ENCODE data around the gene MST1R.

DNA sequence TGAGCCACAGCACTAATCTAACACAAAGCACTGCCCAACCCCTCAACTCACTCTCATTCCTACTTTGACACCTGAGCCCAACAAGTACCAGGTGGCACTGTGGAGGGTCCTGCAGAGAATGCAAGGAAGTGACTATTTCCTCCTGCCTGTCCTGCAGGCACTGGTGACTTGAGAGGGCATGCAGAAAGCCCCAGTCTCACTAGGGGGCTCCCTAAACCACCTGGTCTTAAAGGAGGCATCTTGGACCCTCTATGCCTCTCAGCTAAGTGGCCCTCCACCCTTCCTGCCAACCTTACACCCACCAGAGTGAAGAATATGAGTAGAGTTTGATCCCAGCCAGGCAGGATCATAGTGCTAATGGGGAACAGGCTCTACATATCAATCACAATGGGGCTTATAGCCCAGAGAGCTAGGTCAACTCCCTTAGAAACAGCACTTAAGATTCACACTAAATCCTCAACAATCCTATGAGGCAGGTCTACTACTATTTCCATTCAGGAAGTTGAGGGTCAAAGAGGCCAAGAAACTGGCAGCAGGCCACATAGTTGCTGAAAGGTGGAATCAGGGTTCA is 62.5 kb downstream of the MST1R start:
- TF ChIP-seq POLR2A (IDR thresholded peaks at IDR 0.05), result no peak
- TF ChIP-seq, protein P1, sequence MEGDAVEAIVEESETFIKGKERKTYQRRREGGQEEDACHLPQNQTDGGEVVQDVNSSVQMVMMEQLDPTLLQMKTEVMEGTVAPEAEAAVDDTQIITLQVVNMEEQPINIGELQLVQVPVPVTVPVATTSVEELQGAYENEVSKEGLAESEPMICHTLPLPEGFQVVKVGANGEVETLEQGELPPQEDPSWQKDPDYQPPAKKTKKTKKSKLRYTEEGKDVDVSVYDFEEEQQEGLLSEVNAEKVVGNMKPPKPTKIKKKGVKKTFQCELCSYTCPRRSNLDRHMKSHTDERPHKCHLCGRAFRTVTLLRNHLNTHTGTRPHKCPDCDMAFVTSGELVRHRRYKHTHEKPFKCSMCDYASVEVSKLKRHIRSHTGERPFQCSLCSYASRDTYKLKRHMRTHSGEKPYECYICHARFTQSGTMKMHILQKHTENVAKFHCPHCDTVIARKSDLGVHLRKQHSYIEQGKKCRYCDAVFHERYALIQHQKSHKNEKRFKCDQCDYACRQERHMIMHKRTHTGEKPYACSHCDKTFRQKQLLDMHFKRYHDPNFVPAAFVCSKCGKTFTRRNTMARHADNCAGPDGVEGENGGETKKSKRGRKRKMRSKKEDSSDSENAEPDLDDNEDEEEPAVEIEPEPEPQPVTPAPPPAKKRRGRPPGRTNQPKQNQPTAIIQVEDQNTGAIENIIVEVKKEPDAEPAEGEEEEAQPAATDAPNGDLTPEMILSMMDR (IDR thresholded peaks at IDR 0.05), result no peak

Data from lower leg skin (tissue), 3 donors.